ENCODE results near the gene ZCCHC14. TPM values are rescaled to one million over a fixed set of nuclear protein-coding genes. Genes with fewer than 3 reads are reported as not detected.
A peak's percentile ranks its signal among the peaks of the same experiment; 100 is the strongest.
"Not testable (repeated sequence)": the region's sequence is repeated elsewhere in the genome, so short reads cannot be mapped to it uniquely, and the experiment has no call there.

Gene ZCCHC14
- total RNA-seq, 1 donor from 2014 or later, result 28.4 TPM

DNA sequence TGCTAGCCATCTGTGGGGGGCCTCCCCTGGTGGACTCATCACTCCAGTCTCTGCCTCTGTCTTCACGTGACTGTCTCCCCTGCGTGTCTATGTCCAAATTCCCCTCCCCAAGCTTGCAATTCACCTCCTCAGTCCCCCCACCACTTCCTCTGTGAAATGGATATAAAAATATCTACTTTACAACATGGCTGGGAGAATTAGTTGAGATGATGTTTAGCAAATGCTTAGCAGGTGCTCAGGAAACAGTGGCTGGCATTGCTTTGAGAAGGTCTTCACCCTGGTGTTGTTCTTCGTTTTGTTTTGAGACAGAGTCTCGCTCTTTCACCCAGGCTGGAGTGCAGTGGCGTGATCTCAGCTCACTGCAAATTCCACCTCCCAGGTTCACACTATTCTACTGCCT is 8.3 kb upstream of the ZCCHC14 start:
- intact Hi-C loops (cut with DNase I), result no loop called here
- ATAC-seq, result no peak
- DNase-seq (ENCODE audit: low spot score), result no peak

DNA sequence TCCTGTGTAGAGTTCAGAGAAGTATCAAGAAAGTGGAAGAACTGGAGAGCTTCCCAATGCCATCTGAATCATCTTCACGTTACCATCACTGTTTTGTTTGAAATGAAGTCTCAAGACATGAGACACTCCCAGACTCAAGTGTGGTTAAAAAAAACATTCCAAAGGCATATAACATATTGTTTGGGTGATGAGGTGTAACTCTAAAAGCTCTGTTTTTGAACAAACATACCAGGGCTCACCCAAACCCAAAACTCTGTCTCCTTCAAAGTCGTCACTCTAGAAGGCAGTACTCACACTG is 6.3 kb upstream of the ZCCHC14 start:
- intact Hi-C loops (cut with DNase I), result no loop called here
- ATAC-seq, result no peak
- DNase-seq (ENCODE audit: low spot score), result no peak

DNA sequence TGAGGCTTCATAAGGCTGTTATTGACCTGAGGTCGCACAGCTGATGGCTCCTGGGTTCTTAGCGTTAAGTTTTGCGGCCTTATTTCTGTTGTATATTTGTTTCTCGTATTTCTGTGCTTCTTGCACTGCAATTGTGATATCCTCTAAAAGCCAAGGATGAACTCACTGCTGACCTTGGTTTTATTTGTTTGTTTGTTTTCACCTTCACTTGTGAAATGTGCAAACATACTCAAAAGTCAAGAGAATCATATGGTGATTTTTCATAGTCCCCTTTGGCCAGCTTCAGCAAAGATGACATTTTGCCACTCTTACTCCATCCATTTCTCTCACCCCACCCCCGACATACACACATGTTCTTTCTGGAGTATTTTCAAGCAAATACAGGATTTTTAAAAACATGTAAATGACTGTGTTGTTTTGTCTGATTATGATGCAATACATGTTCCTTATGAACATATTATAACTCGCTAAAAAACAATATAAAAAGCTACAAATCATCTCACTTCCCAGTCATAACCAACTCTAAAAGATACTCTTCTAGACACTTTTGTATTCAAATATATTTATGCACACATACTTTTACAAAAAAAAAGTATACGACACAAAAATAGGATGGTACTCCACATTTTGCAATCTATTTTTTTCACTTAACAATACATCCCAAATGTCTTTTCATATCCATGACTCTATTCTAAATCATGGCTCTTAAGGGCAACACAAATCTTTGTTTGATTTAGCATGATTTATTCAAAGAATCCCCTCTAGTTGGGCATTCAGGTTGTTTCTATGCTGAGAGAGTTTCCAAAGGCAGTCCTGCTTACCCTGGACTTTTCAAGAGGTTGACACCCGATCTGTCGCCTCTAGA is 5.7 kb upstream of the ZCCHC14 start:
- DNase-seq (ENCODE audit: low spot score) (no peak), ATAC-seq (no peak)
- intact Hi-C loops (cut with DNase I), result no loop called here

DNA sequence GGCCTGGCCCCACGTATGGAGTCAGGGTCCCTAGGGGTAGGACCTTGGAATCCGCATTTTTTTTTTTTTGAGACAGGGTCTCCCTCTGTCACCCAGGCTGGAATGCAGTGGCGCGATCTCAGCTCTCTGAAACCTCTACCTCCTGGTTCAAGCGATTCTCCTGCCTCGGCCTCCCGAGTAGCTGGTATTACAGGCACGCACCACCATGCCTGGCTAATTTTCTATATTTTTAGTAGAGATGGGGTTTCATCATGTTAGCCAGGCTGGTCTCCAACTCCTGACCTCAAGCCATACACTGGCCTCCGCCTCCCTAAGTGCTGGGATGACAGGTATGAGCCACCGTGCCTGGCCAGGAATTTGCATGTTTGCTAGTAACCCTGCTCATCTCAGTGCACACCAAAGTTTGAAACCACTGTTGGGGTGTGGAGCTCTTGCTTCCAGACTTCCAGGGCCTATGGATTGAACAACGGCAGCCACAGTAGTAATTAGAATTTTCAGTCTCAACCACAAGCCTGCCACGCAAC is 5.0 kb upstream of the ZCCHC14 start:
- DNase-seq (ENCODE audit: low spot score); ATAC-seq; intact Hi-C loops (cut with DNase I): not testable (repeated sequence)

DNA sequence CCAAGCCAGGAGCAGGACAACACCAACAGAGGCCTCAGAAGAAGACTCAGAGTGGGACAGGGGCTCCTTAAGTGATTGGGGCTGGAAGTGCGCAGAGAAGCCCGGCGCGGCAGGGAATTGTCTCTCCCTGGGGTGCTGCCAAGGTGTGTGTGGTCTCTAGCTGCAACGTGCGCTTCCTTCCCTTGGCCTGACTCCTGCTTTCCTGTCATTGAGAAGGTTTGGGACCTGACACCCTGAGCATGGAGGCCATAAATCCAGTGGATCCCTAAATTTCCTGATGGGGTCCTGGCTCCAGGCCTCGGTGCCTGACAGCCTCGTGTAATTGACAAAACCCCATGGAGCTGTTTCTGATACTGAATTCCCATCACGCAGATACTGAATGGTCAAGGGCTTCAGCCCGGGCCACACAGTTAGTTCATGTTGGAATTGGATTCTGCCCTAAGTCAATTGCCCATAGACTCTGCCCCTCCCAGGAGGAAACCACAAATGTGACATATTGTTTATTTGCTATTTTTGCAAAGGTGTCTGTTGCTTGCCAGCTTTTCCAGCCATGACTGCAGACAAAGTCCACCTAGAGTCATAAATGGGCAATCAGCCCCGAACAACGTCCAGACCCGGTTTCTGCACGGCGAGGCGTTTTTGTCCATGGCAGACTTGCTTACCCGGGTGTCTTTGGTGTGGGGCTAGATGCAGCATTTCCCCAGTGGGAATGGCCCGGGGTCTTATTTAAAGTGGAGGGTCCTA is 4.4 kb upstream of the ZCCHC14 start:
- ATAC-seq; DNase-seq (ENCODE audit: low spot score); intact Hi-C loops (cut with DNase I): not testable (repeated sequence)

DNA sequence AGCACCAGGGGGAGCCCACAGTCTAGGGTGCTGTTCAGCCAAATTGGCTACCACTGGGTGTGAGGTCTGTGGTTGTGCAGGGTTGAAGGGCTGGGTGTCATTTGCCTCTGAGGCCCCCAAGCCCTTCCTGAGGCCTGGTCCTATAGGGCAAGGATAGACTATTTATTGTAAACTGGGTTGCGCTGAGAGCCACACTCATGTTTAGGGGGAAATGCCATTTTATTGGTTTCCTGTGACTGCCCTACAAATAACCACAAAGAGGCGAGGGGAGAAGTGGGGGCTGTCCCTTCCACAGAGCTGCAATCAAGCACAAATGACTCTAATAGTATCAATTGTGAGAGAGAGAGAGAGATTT is 3.6 kb upstream of the ZCCHC14 start:
- intact Hi-C loops (cut with DNase I), result no loop called here
- DNase-seq (ENCODE audit: low spot score) (no peak), ATAC-seq (no peak)

DNA sequence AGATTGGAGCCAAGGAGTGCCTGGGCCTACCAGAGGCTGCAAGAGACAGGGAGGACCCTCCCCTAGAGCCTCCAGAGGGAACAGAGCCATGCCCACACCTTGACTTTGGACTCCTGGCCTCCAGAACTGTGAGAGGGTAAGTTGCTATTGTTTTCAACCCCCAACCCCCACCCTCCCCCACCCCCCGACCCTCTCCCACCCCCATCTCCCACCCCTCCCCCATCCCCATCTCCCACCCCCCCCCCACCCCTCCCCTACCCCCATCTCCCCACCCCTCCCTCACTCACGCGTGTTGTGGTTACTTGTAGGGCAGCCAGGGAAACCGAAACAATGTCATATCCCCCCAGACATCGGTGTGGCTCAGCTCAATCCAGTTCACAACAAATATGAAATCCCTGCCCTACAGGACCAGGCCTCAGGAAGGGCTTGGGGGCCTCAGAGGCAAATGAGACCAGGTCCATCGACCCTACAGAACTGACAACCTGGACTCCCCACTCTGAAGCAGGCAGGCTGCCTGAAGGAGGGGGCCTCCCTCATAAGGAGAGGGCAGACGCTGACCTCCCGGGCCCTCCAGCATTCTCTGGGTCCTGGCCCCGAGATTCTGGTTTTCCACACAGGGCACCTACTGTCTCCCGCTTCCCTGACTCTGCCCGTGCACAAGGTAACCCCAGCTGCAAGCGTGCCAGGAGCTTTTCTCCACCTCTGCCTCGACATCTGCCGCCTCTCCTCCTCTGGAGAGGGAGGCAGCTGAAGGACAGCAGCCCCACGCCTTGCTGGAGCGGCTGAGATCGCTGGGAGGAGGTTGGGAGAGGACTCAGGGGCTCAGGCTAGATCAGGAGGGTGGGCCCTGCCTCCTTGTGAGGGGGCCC is 3.0 kb upstream of the ZCCHC14 start:
- intact Hi-C loops (cut with DNase I), result no loop called here
- no peak for ATAC-seq
- no peak for DNase-seq (ENCODE audit: low spot score)

DNA sequence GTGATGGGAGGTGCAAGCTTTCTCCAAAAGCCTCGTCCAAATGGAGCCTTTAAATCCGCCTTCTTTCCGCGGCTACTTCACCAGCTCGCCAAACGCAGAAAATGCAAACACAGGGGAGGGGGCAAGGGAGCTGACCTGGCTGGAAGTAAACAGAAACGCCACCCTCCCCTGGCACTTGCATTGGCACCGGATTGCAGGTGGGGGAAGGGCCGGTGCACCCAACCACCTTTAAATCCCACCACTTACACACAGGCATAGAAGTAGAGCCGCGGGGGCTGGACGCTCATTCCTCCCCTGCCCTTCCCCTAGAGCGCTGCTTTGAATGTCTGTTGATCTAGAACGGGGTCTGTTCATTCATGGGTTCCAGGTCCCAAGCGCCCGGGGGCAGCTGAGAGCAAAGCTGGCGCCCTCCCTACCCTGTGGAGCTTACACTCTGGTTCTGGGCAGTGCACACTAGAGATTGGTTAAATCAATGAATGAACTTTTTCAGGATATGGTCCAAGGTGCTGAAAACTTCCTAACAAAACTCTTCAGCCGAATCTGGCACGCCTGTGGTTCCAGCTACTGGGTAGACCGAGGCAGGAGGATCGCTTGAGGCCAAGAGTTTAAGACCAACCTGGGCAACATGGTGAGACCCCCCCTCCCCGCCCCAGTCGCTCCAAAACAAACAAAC is 920 bp upstream of the ZCCHC14 start:
- peak; percentile 19 for ATAC-seq
- DNase-seq (ENCODE audit: low spot score), result no peak
- intact Hi-C loops (cut with DNase I), result no loop called here

DNA sequence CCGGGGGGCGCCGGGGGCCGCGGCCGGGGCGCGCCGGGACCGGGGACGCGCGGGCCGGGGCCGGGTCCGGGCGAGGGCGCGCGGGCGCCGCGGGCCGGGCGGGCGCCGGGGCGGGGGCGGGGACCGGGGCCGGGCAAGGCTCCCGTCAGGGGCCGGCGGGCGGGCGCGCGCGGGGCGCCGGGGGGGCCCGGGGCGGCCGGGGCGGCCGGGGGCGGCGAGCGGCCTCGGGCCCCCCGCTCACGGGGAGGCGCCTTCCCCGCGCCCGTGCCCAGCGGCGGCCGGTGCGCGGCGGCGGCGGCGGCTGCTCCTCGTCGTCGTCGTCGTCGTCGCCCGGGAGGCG is 563 bp downstream of the ZCCHC14 start:
- DNase-seq (ENCODE audit: low spot score) (no peak), ATAC-seq (no peak)
- intact Hi-C loops (cut with DNase I), result no loop called here

DNA sequence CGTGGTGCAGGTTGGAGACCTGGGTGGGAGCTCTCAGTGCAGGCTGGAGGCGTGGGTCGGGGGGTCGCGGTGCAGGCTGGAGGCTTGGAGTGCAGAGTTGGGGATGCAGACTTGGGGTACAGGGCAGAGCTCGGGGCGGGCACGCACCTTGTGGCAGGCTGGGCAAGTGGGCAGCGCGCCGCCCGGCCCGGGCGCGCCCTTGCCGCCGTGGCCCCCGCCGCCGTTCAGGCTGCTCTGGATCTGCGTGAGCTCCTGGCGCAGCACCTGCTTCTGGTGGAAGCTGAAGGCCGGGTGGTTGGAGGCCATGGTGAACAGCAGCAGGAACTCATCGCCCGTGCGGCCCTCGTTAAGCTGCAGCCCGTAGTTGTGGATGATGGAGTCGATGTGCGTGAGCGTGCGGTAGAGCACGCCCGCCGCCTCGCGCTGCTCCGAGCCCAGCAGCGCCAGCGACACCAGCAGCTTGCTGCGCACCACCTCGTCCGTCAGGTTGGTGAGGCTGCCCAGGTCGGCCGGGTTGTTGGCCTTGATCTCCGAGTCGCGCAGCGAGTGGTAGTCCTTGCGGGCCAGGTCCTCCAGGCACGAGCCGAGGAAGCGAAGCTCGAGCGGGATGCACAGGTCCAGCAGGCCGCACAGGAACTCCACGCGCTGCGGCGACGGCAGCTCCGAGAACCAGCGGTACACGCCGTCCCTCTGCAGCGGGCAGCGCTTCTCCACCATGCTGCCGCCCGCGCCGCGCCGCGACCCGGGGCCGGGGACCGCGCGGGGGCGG is 1.1 kb downstream of the ZCCHC14 start:
- no peak for ATAC-seq
- no peak for DNase-seq (ENCODE audit: low spot score)
- intact Hi-C loops (cut with DNase I), result no loop called here

DNA sequence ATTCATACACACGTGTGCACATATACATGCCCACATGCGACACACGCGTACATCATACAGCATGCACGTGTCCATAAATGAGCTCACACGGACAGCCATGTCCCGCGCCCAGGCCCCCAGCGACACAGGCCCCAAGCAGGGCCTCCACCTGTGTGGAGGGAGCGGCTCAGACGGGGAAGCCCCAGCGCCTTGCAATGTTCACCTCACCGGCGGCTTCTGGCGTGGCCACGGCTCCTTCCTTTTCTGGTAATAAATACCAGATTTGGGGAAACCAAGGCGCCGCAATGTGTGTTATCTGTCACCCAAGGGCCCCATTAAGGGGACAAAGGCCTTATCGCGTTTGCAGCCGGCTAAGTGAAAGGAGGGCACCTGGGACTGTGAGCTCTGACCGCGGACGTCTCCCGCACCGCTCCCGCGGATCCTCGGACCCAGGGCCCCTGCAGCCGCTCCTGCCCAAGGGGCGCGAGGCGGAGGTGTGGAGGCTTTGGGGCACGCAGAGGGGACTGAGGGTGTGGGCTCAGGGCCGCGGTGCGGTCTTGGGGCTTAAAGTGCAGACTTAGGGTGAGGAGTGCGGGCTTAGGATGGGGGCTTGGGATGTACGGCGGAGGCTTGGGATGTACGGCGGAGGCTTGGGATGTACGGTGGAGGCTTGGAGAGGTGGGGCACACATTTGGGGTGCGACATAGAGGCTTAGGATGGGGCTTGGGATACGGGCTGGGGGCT is 1.9 kb downstream of the ZCCHC14 start:
- ATAC-seq; DNase-seq (ENCODE audit: low spot score); intact Hi-C loops (cut with DNase I): not testable (repeated sequence)

DNA sequence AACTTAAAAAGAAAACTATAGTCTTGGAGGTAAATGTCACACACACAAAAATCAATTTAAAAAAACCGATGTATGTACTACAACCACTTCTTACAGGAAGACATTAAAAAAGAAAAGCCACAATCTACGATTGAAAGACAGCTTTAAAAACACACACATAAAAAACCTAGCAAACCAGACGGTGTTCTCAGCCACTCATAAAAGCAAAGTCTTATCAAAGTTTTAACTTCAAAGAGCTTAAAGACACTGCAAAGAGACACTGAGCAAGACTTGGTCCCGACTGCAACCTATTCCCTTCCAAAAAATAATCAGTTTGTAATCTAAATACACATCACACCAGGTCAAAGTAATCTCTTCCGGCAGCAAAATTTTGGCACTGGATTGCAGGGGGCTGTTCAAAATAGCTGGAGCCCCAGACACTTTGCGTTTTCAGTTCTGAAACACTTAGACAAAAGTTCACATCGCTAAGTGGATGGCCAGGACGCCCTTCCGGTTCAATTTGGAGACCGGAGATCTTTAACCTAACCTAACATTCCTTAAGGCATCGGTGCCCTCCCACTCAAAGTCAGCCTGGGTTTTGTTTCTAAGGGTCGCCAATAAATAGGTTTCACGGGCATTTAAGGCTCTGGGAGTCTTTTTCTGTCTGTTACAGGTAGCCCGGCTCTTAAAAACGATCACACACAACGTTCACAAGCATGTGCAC is 2.6 kb downstream of the ZCCHC14 start:
- intact Hi-C loops (cut with DNase I), result no loop called here
- DNase-seq (ENCODE audit: low spot score), result no peak
- ATAC-seq, result no peak

DNA sequence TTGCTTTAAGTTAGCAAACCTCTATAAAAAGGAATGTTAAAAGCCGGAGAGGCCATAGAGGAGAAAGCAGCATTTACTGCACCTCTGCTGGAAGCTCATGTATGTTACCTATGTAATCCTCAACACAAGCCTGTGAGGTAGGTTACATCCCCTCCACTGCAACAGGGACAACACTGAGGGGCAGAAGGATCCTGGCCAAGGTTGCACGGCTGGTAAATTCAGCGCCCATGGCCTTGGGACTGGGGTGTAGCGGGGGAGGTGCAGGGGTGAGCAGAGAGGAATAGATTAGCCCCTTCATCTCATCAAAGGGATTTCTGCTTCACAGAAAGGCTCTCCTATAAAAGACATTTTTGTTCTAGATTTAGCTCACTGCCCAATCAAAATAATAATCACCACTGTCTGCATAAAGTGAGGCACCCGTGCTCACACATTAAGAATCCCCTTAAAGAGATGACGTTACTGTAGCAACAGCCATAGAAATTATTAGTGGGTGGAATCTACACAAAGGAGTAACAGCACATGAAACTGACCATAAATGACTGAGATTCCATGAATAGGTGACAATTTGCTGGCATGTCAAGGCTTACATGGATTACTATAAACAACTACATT is 3.3 kb downstream of the ZCCHC14 start:
- intact Hi-C loops (cut with DNase I), result no loop called here
- DNase-seq (ENCODE audit: low spot score) (no peak), ATAC-seq (no peak)

DNA sequence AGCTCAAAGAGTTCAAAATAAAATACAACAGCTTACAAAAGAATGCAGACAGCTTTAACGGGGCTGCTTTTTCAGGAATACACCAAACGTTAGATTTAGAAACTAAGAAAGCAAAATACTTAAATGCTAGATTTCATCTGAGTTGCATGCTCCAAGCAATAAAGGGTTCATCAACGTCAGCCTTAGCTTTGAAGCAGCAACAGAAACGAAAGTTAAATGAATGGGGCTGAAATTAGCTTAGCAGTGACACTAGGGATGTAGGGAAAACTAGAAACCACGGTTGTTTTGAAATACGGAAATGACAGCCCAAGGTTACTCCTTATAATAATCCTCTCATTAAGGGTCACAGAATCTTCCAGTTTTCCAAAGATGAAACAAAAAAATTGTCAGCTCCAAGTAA is 3.9 kb downstream of the ZCCHC14 start:
- intact Hi-C loops (cut with DNase I); DNase-seq (ENCODE audit: low spot score); ATAC-seq: not testable (repeated sequence)

DNA sequence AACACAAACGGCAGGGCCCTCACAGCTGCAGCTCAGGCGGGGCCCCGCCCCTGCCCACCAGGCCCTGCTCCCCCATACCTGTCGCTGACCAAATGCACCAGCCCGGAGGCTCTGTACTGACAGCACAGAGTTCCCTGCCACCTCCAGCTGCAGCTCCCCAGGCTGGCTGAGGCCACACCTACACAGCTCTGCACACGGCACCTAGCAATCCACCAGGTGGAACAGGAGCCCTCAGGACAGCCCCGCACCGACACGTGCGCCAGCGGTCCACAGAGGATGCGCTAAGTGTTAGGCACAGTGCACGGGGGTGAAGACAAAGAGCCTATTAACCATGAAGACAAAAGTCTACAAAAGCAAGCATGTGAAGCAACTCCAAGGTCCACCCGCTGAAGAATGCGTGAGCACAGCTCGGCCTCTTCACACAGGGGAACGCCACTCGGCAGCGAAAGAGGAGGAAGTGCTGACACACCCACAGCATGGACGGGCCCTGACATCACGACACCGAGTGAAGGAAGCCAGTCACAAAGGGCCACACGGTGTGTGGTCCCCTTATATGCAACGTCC is 5.4 kb downstream of the ZCCHC14 start:
- ATAC-seq (peak; percentile 77), DNase-seq (ENCODE audit: low spot score) (no peak)
- intact Hi-C loops (cut with DNase I), result no loop called here

DNA sequence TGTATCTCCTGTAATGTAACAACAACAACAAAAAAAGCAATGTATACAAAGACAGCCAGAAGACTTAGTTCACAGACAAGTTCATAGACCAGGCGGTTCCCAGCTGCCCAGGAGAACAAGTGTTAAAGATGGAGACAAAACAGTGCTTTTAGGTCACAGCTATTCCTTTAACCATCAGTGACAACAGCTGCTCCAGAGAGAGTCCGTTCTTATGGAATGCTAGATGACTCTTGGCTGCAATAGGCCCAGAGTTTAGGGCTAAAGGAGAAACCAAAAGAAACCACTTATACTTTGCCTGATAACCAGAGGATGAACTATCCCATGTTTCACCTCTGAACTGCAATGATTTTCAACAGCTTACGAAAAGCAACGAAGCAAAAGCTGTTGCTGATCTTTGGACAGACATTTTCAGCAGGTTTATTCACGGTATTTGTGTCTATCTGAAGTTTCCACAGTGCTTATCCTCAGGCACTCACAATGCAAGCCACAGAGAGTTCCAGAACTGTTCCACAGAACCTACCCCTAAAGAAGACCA is 6.0 kb downstream of the ZCCHC14 start:
- no peak for ATAC-seq
- DNase-seq (ENCODE audit: low spot score), result no peak
- intact Hi-C loops (cut with DNase I), result no loop called here
